CD14-positive monocyte (primary cell): ENCODE results near the gene CFAP157. TPM values are rescaled to one million over a fixed set of nuclear protein-coding genes. Genes with fewer than 3 reads are reported as not detected.

Experiments used
- DNase-seq, 3 donors: peaks; one replicate each; pipeline ENCODE4 v3.0.0-alpha.2; 2011 to 2022
- H2AFZ ChIP-seq: 2 replicates; pipeline ENCODE4 v1.6.0; 2012; ENCODE audit warnings: mild to moderate bottlenecking, low read depth, low read length, inconsistent platforms; ENCODE audit not compliant: insufficient read depth, poor library complexity, severe bottlenecking
- H3K27ac ChIP-seq, 2 donors: 1 replicate in 1 of 2; 2 replicates in 1 of 2; pipeline ENCODE4 v1.5.1; 2012 to 2013; ENCODE audit warnings: low read length in 2 of 2, control low read depth in 1 of 2, inconsistent platforms in 1 of 2, low read depth in 1 of 2, mild to moderate bottlenecking in 1 of 2
- H3K27me3 ChIP-seq, 2 donors: one replicate each; pipeline versions ENCODE4 v1.6.0 to v1.6.1; 2011 to 2013; ENCODE audit warnings: low read length in 2 of 2; ENCODE audit not compliant: control insufficient read depth in 2 of 2, insufficient read depth in 2 of 2
- H3K36me3 ChIP-seq, 2 donors: replicated peaks in 1 of 2; 1 replicate in 1 of 2; 2 replicates in 1 of 2; pipeline versions ENCODE4 v1.5.1 to v1.6.1; 2012 to 2013; ENCODE audit warnings: low read length in 2 of 2, control low read depth in 1 of 2, inconsistent platforms in 1 of 2, mild to moderate bottlenecking in 1 of 2; ENCODE audit not compliant: insufficient read depth in 2 of 2, control insufficient read depth in 1 of 2
- H3K4me1 ChIP-seq, 2 donors: 1 replicate in 1 of 2; 2 replicates in 1 of 2; pipeline versions ENCODE4 v1.5.1 to v1.6.1; 2012 to 2013; ENCODE audit warnings: low read length in 2 of 2, control low read depth in 1 of 2, inconsistent platforms in 1 of 2, mild to moderate bottlenecking in 1 of 2, moderate library complexity in 1 of 2; ENCODE audit not compliant: insufficient read depth in 2 of 2, control insufficient read depth in 1 of 2
- H3K4me2 ChIP-seq: replicated peaks from 2 replicates; pipeline ENCODE3; 2012; ENCODE audit warnings: low read length, moderate library complexity, mild to moderate bottlenecking; ENCODE audit not compliant: poor library complexity, severe bottlenecking; ENCODE audit errors: extremely low read depth
- H3K4me3 ChIP-seq, 3 experiments: fragments of 200-600 bp in 1 of 3; sonication (generic) in 1 of 3; replicated peaks in 1 of 3; 1 replicate in 2 of 3; 2 replicates in 1 of 3; pipeline ENCODE4 v1.5.1; 2011 to 2013; ENCODE audit warnings: low read length in 3 of 3, mild to moderate bottlenecking in 3 of 3, control low read depth in 2 of 3, low read depth in 2 of 3, inconsistent platforms in 1 of 3, moderate library complexity in 1 of 3
- H3K79me2 ChIP-seq: 2 replicates; pipeline ENCODE4 v1.6.0; 2012; ENCODE audit warnings: mild to moderate bottlenecking, control low read depth, inconsistent platforms, low read length, moderate library complexity; ENCODE audit not compliant: insufficient read depth
- H3K9ac ChIP-seq: 2 replicates; pipeline ENCODE4 v1.6.0; 2017; ENCODE audit warnings: low read length, mild to moderate bottlenecking; ENCODE audit not compliant: insufficient read depth, poor library complexity, severe bottlenecking
- H3K9me3 ChIP-seq, 2 donors: replicated peaks in 1 of 2; 1 replicate in 1 of 2; 2 replicates in 1 of 2; pipeline versions ENCODE4 v1.5.1 to v1.6.1; 2012 to 2013; ENCODE audit warnings: low read length in 2 of 2, control low read depth in 1 of 2; ENCODE audit not compliant: control insufficient read depth in 1 of 2, insufficient read depth in 1 of 2
- H4K20me1 ChIP-seq: 2 replicates; pipeline ENCODE4 v1.6.0; 2012; ENCODE audit warnings: mild to moderate bottlenecking, low read length, control low read depth, moderate library complexity; ENCODE audit not compliant: insufficient read depth
- H3K27ac Mint-ChIP-seq, 7 donors: one replicate each; pipeline ENCODE4 v1.8.0; 2020; ENCODE audit warnings: mild to moderate bottlenecking in 7 of 7, mixed read lengths in 7 of 7, moderate library complexity in 6 of 7, inconsistent platforms in 2 of 7
- H3K27me3 Mint-ChIP-seq, 3 donors: one replicate each; pipeline ENCODE4 v1.8.0; 2021 to 2022; ENCODE audit warnings: low read depth in 3 of 3, mild to moderate bottlenecking in 3 of 3, mixed read lengths in 3 of 3, moderate library complexity in 3 of 3, inconsistent platforms in 1 of 3
- H3K36me3 Mint-ChIP-seq, 2 donors: one replicate each; pipeline ENCODE4 v1.8.0; 2020; ENCODE audit warnings: mixed read lengths in 2 of 2, inconsistent platforms in 1 of 2, mild to moderate bottlenecking in 1 of 2
- H3K4me1 Mint-ChIP-seq: one replicate; pipeline ENCODE4 v1.8.0; 2020; ENCODE audit warnings: mild to moderate bottlenecking, mixed read lengths
- H3K4me3 Mint-ChIP-seq, 2 donors: one replicate each; pipeline ENCODE4 v1.8.0; 2020; ENCODE audit warnings: mild to moderate bottlenecking in 2 of 2, mixed read lengths in 2 of 2, moderate library complexity in 1 of 2
- H3K9me3 Mint-ChIP-seq, 7 donors: one replicate each; pipeline ENCODE4 v1.8.0; 2020 to 2022; ENCODE audit warnings: mixed read lengths in 7 of 7, mild to moderate bottlenecking in 6 of 7, moderate library complexity in 6 of 7, inconsistent platforms in 2 of 7
- CTCF ChIP-seq: fragments of 200-600 bp; IDR thresholded peaks from one replicate; pipeline ENCODE4 v1.8.0; 2022; ENCODE audit warnings: antibody characterized with exemption, mild to moderate bottlenecking
- WGBS: methylation state at CpG from one replicate; pipeline ENCODE4 v1.1.5; 2013; ENCODE audit warnings: missing lambda C conversion rate; ENCODE audit not compliant: insufficient coverage; 5-methylcytosine and 5-hydroxymethylcytosine counted together
- intact Hi-C, 2 donors: fragments of 100-400 bp; cut with micrococcal nuclease; formaldehyde crosslinking; loops; one replicate each; pipeline versions ENCODE4 v1.15.0 to v1.15.1; 2023
- polyA plus RNA-seq, 3 donors: library from polyadenylated mRNA; depleted of rRNA in 1 of 3; unstranded in 2 of 3; stranded (reverse) in 1 of 3; fragments of 300-500 nt in 2 of 3; fragments of >200 nt in 1 of 3; fragmentation: Illumina TruSeq in 2 of 3; gene quantifications; 1 replicate in 2 of 3; 2 replicates in 1 of 3; pipeline ENCODE4 v1.2.3, GENCODE V29; 2012 to 2021

The CFAP157 gene
- polyA plus RNA-seq, 3 donors = 0.06 to 0.09 TPM; not detected in 1

GRCh38 chr9:127753148-127753547 lies 46.4 kb downstream of the CFAP157 start:
- no peak for TF ChIP-seq CTCF
- Histone ChIP-seq H2AFZ (no peak overlapping the region), H4K20me1 (peaks cover 96% of the 10 kb centered on the region), H3K4me2 (no peak overlapping the region), H3K27ac (no peak overlapping the region), H3K79me2 (peaks cover 56% of the 10 kb centered on the region), H3K4me1 (no peaks in the 10 kb centered on the region), H3K9me3 (no peaks in the 10 kb centered on the region), H3K9ac (no peak overlapping the region), H3K36me3 (peaks cover 68 to 92% of the 10 kb centered on the region in 2 donors), H3K4me3 (no peak overlapping the region), H3K27me3 (no peaks in the 10 kb centered on the region)
- Mint-ChIP-seq H3K27ac (peak overlapping the region in 5 of 7 donors; percentile 31 to 82 (median 33)), H3K4me1 (no peaks in the 10 kb centered on the region), H3K9me3 (no peaks in the 10 kb centered on the region), H3K27me3 (peaks cover 0 to 1% (median 1%) of the 10 kb centered on the region in 3 donors), H3K4me3 (no peak overlapping the region), H3K36me3 (peaks cover 50 to 85% of the 10 kb centered on the region in 2 donors)
- intact Hi-C loops = no loop called here
- no peak for DNase-seq
- 90% methylated on average over 7 of the region's 8 CpGs for WGBS

GRCh38 chr9:127753622-127754021 lies 46.8 kb downstream of the CFAP157 start:
- Mint-ChIP-seq H3K9me3 (no peaks in the 10 kb centered on the region), H3K4me1 (no peaks in the 10 kb centered on the region), H3K27ac (peak overlapping the region in 2 of 7 donors; percentile 31 to 33), H3K27me3 (peaks cover 0 to 1% (median 1%) of the 10 kb centered on the region in 3 donors), H3K4me3 (no peak overlapping the region), H3K36me3 (peaks cover 48 to 84% of the 10 kb centered on the region in 2 donors)
- Histone ChIP-seq H3K79me2 (peaks cover 57% of the 10 kb centered on the region), H3K4me2 (no peak overlapping the region), H3K36me3 (peaks cover 68 to 92% of the 10 kb centered on the region in 2 donors), H3K4me3 (no peak overlapping the region), H3K9me3 (no peaks in the 10 kb centered on the region), H3K27ac (peak overlapping the region in 1 of 2 donors; percentile 20), H2AFZ (no peak overlapping the region), H4K20me1 (peaks cover 96% of the 10 kb centered on the region), H3K4me1 (no peaks in the 10 kb centered on the region), H3K27me3 (no peaks in the 10 kb centered on the region), H3K9ac (no peak overlapping the region)
- DNase-seq = no peak
- intact Hi-C loops = no loop called here
- WGBS = 60% methylated on average over 3 of the region's 8 CpGs
- TF ChIP-seq CTCF = no peak
